ENCODE measurements around the gene MYCBP.
A peak's percentile ranks its signal among the peaks of the same experiment; 100 is the strongest.
"Not testable (repeated sequence)": the region's sequence is repeated elsewhere in the genome, so short reads cannot be mapped to it uniquely, and the experiment has no call there.

The MYCBP gene

DNA sequence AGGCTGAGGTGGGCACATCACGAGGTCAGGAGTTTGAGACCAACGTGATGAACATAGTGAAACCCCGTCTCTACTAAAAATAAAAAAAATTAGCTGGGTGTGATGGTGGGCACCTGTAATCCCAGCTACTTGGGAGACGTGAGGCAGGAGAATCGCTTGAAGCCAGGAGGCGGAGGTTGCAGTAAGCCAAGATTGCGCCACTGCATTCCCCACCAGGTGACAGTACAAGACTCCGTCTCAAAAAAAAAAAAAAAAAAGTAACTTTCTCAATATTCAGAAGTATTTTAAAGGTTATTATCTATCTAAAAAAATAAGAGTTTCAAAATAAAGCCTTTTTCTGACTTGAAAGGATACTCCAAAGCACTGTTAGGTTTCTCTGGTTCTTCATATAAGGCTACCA is 5.9 kb downstream of the MYCBP start:
- no peak for DNase-seq (ENCODE audit: low spot score)

DNA sequence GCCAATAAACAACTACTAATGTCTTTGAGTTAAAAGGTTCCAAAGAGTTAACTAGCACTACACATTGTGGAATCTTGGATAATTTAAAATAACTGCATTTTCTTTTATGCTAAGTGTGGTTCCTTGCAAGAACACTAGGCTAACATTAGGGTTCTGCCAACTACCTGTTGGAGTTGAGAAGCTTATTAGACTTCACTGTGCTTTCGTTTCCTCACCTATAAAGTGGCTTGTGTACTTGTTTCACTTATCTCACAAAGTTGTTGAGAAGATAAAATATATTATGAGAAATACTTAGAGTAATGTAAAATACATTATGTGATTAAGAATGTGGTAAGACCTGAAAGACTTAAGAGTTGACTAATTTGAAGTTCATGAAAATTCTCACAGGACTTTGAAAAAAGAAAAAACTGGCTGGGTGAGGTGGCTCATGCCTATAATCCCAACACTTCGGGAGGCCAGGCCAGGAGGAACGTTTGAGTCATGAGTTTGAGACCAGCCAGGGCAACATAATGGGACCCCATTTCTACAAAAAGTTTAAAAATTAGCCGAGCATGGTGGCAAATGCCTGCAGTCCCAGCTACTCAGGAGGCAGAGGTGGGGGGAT is 7.9 kb downstream of the MYCBP start:
- no peak for DNase-seq (ENCODE audit: low spot score)

DNA sequence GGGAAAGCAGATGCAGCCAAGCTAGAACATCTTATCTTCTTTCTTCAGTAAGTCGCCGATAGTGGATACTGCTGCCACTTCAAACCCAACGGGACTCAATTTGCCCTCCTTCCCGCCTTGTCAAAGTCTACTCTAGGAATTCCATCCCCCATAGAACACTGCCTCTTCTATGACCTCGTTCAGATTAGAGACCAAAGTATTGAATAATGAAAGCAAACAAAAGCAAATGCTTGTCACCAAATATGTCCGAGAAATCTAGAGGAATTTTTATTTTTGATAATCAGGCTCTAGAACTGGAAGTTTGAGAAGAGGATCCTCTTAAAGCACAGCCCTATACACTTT is 12.7 kb downstream of the MYCBP start:
- DNase-seq (ENCODE audit: low spot score) = no peak

DNA sequence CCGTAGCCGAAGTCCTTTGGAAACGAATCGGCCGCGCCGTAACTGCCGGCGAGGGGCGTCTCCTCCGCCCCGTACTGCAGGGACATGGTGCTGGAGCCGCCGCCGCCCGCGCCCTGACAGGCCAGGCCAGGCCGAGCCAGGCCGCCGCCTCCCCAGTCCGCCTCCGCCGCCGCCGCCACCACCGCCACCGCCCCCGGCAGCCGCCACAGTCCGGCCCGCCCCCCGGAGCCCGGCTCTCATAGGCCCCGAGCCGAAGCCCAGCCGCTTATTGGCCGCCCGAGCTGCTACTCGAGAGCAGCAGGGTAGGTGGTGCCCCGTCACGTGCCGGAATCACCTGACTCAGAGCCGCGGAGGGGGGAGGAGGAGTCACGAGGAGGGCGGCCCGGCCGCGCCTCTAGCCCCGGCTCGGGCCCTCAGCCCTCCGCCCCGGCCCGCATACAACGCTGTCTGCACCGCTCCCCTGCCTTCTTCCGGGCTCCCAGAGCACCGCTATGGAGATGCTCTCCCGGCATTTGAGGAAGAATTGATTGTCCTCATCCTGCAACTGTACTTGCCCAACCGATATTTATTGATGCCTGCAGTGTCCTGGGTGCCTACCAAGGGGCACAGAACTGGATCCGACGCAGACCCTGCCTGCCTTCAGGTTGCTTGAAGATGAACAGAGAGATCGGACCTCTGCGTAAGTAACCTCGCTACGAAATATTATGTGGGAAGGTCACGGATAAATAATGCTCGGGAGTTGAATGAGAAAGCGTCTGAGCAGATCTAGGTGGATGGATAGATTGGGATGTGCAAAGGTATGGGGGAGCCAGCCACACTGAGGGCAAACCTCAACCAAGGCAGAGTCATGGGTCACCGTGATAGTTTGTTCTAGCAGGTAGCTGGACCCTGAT is 13.3 kb downstream of the MYCBP start, which contains the start of gene RRAGC:
TSS of gene RRAGC (minus strand) at position 212 of the 893 bp plus-strand sequence. CDS start at position 86, 126 bp downstream.
- peak; percentile 97 for DNase-seq (ENCODE audit: low spot score)

DNA sequence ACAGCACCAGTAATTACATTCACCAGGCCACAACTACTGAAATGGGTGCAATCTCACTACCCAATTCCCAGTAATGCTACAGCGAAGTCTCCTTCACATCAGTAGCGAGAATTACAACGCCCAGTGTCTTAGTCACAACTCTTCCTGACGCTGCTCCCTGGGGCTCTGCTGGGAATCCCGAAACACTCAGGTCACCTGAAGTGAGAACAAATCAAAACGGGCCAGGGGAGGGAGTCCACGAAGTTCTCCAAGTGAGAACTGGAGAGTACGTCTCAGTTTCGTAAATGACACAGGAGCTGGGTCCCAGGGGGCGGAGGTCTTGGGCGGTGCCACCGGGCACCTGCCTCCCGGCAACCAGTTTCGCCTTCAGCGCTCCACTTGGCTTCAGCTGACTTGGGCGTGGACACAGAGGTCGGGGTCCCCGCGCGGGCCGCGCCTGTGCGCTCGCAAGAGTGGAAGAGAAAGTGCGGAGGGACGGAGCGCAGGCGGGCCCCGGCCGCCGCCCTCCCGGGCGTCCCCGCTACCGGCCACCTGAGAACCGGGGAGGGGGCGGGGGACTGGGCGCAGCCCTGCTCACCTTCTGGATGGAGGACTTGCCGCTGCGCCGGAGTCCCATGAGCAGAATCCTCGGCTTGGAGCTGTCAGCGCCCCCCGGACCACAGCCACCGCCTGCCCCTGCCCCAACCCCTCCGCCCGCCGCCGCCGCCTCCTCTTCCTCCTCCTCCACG is 14.2 kb downstream of the MYCBP start:
- DNase-seq (ENCODE audit: low spot score) = peak; percentile 78

DNA sequence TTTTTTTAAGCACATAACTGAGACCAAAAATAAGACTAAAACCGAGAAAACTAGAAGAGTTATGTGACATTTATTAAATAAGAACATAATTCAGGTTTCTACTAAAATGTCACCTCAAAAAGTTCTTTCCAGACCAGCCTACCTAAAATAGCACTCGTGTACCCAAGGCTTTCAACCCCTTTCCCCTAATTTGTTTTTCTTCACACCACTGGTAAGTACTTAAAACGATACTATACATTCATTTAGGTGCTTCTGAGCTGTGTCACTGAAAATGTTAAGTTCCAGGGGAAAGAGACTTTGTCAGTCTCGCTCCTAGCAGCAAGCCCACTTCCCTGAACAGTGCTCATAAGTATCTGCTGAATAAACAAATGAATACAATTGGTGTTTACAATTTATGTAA is 20.4 kb downstream of the MYCBP start:
- DNase-seq (ENCODE audit: low spot score) = no peak

DNA sequence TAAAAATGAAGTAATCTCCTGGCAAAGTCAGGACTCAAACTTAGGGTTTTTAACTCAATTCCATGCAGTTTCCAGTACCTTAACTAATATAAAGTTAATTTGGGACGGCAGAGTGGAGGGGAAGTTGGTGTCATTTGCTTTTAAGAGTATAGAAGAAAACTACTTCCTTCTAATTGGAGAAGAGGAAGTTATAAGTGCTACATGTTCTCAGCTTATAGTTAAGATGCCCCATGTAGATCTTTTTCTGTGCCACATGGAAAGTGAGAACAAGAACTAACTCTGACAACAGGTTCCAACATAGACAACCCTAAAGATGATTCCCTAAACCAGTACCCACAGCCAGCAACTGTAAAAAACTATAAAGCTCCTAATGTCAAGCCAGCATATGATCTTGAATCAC is 25.1 kb downstream of the MYCBP start:
- no peak for DNase-seq (ENCODE audit: low spot score)

DNA sequence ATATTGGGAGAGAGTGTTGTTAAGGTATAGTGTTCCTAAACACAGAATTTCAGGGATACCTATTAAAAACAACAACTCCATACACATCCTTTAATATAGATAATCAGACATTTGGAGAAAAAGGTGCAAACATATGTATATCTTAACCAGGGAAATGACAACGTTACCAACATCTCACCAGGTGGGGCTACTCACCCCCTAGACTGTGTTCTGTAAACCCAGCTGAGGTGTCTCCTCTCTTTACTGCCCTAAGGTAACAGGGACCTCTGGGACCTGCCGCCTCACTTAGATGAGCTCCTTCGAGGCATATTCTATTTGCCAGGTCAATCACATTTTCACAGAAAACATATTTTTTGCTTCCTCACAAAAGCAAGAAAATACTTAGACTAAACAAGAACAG is 26.9 kb downstream of the MYCBP start:
- DNase-seq (ENCODE audit: low spot score) = no peak

DNA sequence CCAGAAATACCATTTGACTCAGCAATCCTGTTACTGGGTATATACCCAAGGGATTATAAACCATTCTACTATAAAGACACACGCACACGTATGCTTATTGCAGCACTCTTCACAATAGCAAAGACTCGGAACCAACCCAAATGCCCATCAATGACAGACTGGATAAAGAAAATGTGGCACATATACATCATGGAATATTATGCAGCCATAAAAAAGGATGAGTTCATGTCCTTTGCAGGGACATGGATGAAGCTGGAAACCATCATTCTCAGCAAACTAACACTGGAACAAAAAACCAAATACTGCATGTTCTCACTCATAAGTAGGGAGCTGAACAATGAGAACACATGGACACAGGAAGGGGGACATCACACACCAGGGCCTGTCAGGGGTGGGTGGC is 28.1 kb downstream of the MYCBP start:
- not testable (repeated sequence) for DNase-seq (ENCODE audit: low spot score)

DNA sequence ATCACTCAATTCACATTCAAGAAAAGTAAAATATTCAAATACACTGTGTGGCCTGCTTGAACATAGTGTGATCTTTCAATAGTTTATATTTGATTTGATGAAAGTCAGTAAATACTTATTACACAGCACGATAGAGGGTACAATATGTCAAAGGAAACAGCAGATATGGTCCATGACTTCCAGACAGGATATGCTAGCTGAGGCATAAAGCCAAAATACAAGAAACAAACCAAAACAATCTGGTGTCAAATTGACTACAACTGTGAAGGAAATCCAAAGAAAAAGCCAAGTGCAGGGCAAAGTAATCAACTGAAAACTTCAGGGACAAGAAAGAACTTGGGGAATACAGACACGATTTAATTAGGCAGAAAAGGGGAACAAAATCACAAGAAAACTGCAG is 32.9 kb downstream of the MYCBP start:
- DNase-seq (ENCODE audit: low spot score) = no peak

DNA sequence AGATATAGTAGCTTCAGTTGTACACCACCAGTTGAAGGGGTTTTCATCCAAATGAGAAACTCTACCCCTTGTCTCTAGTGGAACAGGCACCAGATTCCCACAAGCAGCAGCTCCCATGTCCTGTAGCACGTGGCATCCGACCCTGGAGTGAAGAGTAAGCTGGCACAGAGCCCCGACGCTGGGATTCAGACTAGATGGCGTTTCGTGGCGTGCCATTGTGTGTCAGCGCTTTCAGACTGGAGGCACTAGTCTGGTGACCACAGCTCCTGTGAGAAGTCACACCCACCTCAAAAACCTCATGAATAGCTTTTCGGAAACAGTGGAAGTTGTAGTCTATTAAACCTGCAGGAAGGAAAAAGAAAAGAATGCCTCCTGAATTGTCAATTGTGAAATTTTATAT is 33.8 kb downstream of the MYCBP start:
- no peak for DNase-seq (ENCODE audit: low spot score)

DNA sequence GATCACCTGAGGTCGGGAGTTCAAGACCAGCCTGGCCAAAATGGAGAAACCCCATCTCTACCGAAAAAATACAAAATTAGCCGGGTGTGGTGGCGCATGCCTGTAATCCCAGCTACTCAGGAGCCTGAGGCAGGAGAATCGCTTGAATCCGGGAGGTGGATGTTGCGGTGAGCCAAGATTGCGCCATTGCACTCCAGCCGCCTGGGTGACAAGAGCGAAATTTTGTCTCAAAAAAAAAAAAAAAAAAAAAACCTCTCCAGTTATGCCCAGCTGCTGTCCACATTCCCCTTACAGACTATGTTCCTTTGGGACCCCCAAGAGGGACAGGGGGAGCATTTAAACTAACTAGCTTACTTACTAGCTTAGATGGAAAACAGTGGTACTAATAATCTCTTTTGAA is 36.8 kb downstream of the MYCBP start:
- not testable (repeated sequence) for DNase-seq (ENCODE audit: low spot score)

DNA sequence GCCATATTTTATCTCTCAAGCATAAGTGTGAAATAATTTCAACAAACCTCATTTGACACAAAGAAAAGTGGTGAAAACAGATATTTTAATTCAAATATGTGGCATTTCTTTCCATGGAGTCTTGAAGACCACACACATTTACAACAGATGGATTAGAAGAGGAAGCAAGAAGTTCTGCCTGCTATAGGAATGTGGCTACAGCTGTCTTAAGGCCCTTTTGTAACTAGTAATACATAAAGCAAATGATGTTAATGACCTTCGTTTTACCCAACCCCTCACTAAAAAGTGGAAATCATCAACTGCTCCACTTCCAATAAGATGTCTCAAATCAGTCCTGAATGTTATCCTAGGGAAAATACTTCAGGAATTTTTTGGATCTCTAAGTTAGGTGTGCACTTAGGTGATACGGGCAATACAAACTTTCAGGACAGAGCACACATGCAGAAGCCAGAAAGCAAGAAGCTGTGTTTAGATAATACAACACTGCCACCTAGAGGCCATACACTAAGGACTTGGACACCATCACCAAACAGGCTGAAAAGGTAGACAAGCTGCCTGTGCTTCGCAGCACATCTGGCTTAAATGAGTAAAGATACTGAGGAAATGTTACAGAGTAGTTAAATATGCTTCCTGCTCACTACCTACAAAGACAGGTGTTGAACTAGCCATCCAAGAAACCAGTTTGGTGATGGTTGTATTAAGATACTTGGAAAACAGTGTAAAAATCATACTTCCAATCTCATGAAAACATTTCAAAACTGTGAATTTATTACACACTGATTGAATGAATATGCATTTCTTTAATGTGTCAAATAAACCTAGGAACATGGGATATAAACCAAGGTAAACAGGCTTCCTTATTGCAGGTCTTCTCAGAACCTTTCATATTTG is 38.0 kb downstream of the MYCBP start:
- DNase-seq (ENCODE audit: low spot score) = peak; percentile 87

DNA sequence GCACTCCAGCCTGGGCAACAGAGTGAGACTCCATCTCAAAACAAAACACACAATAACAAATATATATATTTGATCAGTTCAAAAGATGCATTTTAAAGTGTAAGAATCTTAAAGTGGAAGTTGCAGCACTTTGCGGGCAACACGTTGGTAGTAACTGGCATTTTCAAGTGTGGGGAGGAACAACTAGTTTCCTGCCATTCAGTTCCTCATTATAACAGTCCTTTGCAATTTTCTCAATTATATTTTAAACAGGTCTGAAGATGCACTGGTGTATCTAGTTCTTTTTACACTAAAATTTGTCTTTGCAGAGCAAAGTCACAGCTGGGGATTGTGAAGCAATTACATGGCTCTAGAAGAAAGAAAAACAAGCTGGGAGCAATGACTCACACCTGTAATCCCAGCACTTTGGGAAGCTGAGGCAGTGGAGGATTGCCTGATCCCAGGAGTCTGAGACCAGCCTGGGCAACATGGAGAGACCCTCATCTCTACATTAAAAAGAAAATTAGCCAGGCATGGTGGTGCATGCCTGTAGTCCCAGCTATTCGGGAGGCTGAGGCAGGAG is 38.8 kb downstream of the MYCBP start:
- no peak for DNase-seq (ENCODE audit: low spot score)

DNA sequence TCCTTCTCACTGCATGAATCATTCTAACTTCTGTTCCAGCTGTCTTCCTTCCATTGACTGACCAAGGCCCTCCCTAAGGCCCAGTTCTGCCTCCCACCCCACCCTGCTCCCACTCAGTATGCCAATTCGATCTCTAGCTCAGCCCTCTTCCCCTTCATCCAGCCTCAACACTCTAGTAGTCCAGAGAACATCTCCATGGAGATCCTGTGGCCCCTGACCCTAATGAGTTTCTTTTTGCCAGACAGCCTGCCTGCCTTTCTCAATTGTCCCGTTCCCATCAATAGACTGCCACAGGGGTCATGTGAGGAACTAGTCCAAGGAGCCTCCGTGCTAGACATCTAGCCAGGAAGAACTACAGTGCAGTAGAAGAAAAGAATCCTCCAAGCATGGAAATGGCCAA is 40.0 kb downstream of the MYCBP start:
- no peak for DNase-seq (ENCODE audit: low spot score)

DNA sequence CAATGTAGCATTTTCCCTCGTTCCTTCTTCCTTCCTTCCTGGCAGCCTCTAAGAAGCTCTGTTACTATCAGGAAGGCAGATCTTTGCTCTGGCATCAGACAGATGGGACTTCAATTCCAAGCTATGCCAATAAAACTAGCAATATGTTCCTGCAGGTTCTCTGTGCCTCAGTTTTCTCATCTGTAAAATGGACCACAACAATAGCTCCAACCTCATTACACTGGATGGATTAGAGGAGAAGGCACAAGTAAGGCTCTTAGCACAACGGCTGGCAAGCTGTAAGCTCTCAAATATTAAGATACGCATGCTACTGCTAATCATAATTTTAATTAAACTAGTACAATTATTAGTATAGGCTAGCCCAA is 40.8 kb downstream of the MYCBP start:
- DNase-seq (ENCODE audit: low spot score) = no peak

DNA sequence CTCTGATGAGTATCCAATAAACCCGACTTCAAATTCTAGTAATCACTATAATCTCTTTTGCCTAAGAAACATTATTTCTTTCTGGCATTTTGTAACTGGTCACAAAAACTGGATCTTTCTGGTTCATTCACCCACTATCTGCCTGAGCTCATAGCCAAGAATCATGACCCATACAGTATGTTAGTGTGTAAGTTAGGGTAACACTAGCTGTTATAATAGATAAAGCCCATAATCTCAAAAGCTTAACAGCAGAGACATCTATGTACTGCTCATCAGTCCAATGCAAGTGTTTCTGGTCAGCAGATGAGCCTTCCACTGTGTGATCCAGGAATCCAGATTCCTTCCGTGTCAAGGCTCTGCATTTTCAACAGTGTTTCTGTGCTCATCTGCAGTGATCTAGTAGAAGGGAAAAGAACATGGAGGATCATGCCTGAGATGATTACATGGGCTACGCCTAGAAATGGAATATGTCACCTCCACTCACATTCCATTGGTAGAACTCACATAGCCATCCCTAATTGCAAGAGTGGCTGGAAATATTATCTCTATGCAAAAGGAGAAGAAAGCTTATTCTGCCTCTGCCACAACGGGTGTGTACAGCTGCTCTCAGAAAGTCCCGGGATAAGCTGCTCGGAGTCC is 41.3 kb downstream of the MYCBP start:
- DNase-seq (ENCODE audit: low spot score) = no peak

DNA sequence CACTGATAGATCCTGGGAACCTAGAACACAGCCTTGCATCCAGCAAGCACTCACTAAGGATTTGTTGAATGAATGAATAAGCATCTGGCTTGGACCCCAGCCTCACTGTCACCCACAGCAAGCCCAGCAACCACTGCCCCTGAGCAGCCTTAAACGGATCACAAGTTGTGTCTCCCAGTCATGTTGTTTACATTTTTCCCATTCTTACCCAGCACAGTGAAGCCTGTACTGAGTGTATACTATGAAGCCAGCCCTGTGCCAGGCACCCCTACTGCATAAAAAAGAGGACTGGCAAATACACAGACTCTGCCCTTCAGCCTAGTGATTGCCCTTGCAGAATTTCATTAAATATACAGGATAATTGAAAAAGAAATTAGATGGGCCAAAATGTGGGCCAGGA is 43.8 kb downstream of the MYCBP start:
- DNase-seq (ENCODE audit: low spot score) = no peak

DNA sequence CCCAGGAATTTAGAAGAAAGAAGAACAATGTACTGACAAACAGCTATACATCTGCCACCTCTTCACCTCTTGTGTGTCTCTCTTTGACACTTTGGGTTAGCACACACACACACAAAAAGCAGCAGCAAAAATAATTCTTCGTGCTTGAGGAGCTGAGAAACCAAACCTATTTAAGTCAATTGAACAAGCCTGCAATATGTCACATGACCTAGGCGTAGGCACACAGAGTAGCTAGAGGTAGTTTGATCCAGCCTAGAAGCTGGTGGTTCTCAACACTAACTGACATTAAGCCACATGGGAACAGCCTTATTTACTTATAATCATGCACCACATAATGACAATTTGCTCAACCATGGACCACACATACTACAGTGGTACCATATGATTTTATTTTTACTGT is 45.8 kb downstream of the MYCBP start:
- no peak for DNase-seq (ENCODE audit: low spot score)

DNA sequence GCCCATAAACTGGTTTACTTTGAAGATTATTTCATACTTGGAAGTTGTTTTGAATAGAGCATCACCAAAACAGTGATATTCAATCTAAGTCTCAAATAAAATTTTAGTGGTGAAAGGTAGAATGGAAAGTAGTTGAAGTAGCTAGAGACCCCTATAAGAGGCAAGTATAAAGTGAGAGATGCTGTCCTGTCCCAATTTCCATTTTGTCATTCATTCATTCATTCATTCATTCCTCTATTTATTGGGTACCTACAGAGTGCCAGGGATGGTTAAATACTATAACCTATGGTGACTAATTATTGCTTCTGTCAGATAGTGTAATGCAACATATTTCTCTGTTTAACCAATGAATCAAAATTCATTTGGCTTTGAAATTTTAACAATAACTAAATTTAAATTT is 46.3 kb downstream of the MYCBP start:
- DNase-seq (ENCODE audit: low spot score) = no peak

DNA sequence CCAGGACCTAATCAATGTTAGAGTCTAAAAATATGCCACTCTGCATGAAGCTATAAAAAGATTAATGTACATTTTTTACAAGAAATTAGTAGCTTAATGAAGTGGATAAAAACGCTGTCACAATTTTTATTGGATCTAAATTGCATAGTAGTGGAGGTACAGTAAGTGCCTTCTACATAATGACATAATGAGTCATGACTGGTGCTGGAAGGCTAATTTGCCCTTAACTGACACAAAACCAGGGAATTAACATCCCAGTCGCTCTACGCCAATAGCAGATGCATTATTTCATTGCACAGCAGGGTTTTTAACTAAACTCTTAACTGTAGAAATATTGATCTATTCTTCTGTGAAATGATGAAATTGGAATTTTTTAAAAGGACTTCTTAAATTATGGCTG is 46.9 kb downstream of the MYCBP start:
- DNase-seq (ENCODE audit: low spot score) = no peak
